ENCODE data around the gene NOP56. TPM values are rescaled to one million over a fixed set of nuclear protein-coding genes. Genes with fewer than 3 reads are reported as not detected.

Gene NOP56
- total and polyA plus RNA-seq, 2 of the 8 experiments (the other 6 are each of a cell fraction or from before 2014, with no cell fraction given): 391 to 677 TPM

DNA sequence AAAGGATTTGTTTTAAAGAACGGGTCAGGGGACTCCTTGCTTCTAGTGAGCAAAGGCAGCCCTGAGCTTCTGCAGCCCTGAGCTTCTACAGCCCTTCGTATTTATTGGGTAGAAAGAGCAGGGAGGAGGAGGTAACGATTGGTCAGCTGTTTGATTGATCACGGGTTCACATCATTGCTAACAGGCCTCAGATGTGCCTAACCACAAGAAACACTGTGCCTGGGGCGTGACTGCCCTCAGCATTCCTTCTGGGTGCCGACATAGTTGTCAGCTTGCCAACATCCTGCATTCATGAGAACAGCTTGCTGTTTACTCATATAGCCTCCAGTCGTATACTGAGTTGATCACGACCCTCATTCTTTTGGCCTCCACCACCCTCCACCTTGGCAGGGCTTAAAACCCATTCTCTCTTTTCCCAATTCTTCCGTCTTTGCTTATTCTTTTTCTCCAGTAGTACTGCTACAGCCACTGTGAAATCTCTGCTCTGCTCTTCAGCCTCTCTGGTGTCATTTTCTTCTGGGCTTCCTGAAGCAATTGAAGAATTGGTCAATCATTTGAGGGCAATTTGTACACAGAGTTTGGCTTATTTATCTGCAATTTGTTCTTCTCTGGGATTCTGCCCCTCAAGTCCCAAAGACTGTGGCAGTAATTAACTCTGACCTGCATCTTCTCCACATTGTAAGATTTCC is 25.4 kb upstream of the NOP56 start:
- no peak overlapping the region for H3K14ac ChIP-seq (ENCODE audit: insufficient read length)
- no peak overlapping the region for H3K4me2 ChIP-seq (ENCODE audit: insufficient read depth in 1 of 2, low read depth in 2 of 2, low read length in 2 of 2)
- H4K8ac ChIP-seq (ENCODE audit: extremely low read depth, insufficient read depth, low read length): no peak overlapping the region
- no peak overlapping the region for H3K23ac ChIP-seq (ENCODE audit: insufficient read length)
- H4K91ac ChIP-seq (replicated peaks; ENCODE audit: insufficient read length, low read length): no peak overlapping the region
- WGBS, 2 experiments (ENCODE audit: extremely low coverage in 1 of 2, insufficient coverage in 1 of 2, insufficient read length in 1 of 2, insufficient replicate concordance in 2 of 2, low coverage in 1 of 2, low lambda C conversion rate in 2 of 2, missing lambda C conversion rate in 1 of 2): 81% methylated on average over 9 of the region's 9 CpGs; no CpG with 5 or more reads in 1 of the 2 experiments
- no peaks in the 10 kb centered on the region for H3K9me3 ChIP-seq (ENCODE audit: insufficient read depth in 2 of 2, low read depth in 1 of 2, low read length in 1 of 2)
- H2BK20ac ChIP-seq (ENCODE audit: low read length): no peak overlapping the region
- no peak overlapping the region for H4K5ac ChIP-seq (ENCODE audit: insufficient read length, low read depth, low read length)
- H3K9ac ChIP-seq (replicated peaks in 1 of 4; ENCODE audit: extremely low read depth in 1 of 4, low read depth in 3 of 4, low read length in 3 of 4): no peak overlapping the region
- no peak for TF ChIP-seq SRF (IDR thresholded peaks at IDR 0.05; ENCODE audit: low read depth, low read length)
- TF ChIP-seq SIX5 (IDR thresholded peaks at IDR 0.05; ENCODE audit: low read depth, low read length): no peak
- TF ChIP-seq SP1 (IDR thresholded peaks at IDR 0.05; ENCODE audit: low read depth, low read length): no peak
- no peak for TF ChIP-seq TAF7 (optimal IDR thresholded peaks at IDR 0.05; ENCODE audit: borderline replicate concordance, low read depth, low read length)
- no peak for TF ChIP-seq RXRA (IDR thresholded peaks at IDR 0.05; ENCODE audit: insufficient read depth, low read depth, low read length)
- TF ChIP-seq RFX5 (IDR thresholded peaks at IDR 0.05; ENCODE audit: borderline replicate concordance, low read depth, low read length): no peak
- TF ChIP-seq TCF12 (IDR thresholded peaks at IDR 0.05; ENCODE audit: low read depth, low read length): no peak
- no peak for TF ChIP-seq SIN3A (conservative IDR thresholded peaks at IDR 0.05 in 1 of 2, IDR thresholded peaks at IDR 0.05 in 1 of 2; ENCODE audit: low read depth in 1 of 2, low read length in 2 of 2)
- TF ChIP-seq RNF2 (IDR thresholded peaks at IDR 0.05; ENCODE audit: borderline replicate concordance, low read depth, low read length, missing control alignments, poor library complexity, severe bottlenecking): no peak
- TF ChIP-seq TAF1 (IDR thresholded peaks at IDR 0.05; ENCODE audit: low read depth, low read length): no peak
- no peak for TF ChIP-seq SAP30 (IDR thresholded peaks at IDR 0.05; ENCODE audit: insufficient read depth, insufficient replicate concordance, low read length)
- no peak for TF ChIP-seq FOSL1 (IDR thresholded peaks at IDR 0.05; ENCODE audit: insufficient read depth, low read depth, low read length)
- no peak for TF ChIP-seq CEBPB (IDR thresholded peaks at IDR 0.05; ENCODE audit: low read depth, low read length)
- H3K56ac ChIP-seq (replicated peaks; ENCODE audit: insufficient read length, low read depth, low read length): no peak overlapping the region
- ChIA-PET POLR2A (ENCODE audit: partially characterized antibody) (interaction anchor here (1.5 kb wide), 1 partner anchor 26 kb away, joined by 4 read pairs; no protein-coding TSS in a partner anchor), CTCF (ENCODE audit: partially characterized antibody) (interaction anchor here (0.9 to 2.2 kb wide), 2 partner anchors 103 to 105 kb away, joined by 3 to 7 read pairs; no protein-coding TSS in a partner anchor)
- no peak overlapping the region for H2BK15ac ChIP-seq (ENCODE audit: low read length)
- H3K79me2 ChIP-seq (ENCODE audit: control insufficient read depth in 1 of 2, insufficient read depth in 2 of 2, low read length in 2 of 2): no peaks in the 10 kb centered on the region
- H4K20me1 ChIP-seq (replicated peaks in 1 of 2; ENCODE audit: control insufficient read depth in 1 of 2, insufficient read depth in 2 of 2, low read length in 2 of 2): no peaks in the 10 kb centered on the region
- no peak overlapping the region for H2BK12ac ChIP-seq (ENCODE audit: low read depth, low read length)
- no peak overlapping the region for H3K4me3 ChIP-seq (ENCODE audit: extremely low read depth in 1 of 4, insufficient read depth in 2 of 4, low read depth in 3 of 4, low read length in 4 of 4)
- H3K27me3 ChIP-seq (replicated peaks in 1 of 4; ENCODE audit: control insufficient read depth in 3 of 4, extremely low read depth in 1 of 4, insufficient read depth in 3 of 4, low read length in 3 of 4): no peaks in the 10 kb centered on the region; a peak in 1 of 7 replicates
- H3K4me1 ChIP-seq (replicated peaks in 1 of 4; ENCODE audit: control insufficient read depth in 3 of 4, insufficient read depth in 4 of 4, low read length in 3 of 4): no peaks in the 10 kb centered on the region
- no peaks in the 10 kb centered on the region for H3K36me3 ChIP-seq (ENCODE audit: control insufficient read depth in 2 of 4, insufficient read depth in 4 of 4, low read length in 3 of 4)
- no peaks in the 10 kb centered on the region for H3K23me2 ChIP-seq (ENCODE audit: low read depth, low read length)
- DNase-seq (ENCODE audit: low read depth in 1 of 2, low spot score in 2 of 2): no peak
- H2BK120ac ChIP-seq (replicated peaks; ENCODE audit: low read depth, low read length): no peak overlapping the region
- H3K18ac ChIP-seq (ENCODE audit: extremely low read depth, low read length): no peak overlapping the region
- H2AK5ac ChIP-seq (ENCODE audit: low read depth, low read length): no peak overlapping the region
- H3K79me1 ChIP-seq (ENCODE audit: low read depth, low read length): no peaks in the 10 kb centered on the region
- FAIRE-seq: no peak
- H3K27ac ChIP-seq (ENCODE audit: low read depth, low read length): no peak overlapping the region
- no peak overlapping the region for H2BK5ac ChIP-seq (ENCODE audit: low read depth, low read length)
- H3K4ac ChIP-seq (replicated peaks; ENCODE audit: insufficient read length, low read depth, low read length): no peak overlapping the region
- H2AFZ ChIP-seq (ENCODE audit: low read length): no peak overlapping the region
